GM10266 (cell line): ENCODE measurements around the gene OR2V2.
"Not testable (repeated sequence)": the region's sequence is repeated elsewhere in the genome, so short reads cannot be mapped to it uniquely, and the experiment has no call there.

Experiments used
- DNase-seq: peaks from one replicate; pipeline ENCODE4 v3.0.0; 2012; ENCODE audit errors: extremely low spot score
- TF ChIP-seq, protein P1 (sequence below): IDR thresholded peaks from 2 replicates; pipeline ENCODE4 v1.5.1; 2012; ENCODE audit warnings: mild to moderate bottlenecking, low read depth; ENCODE audit not compliant: control insufficient read depth, insufficient read depth; ENCODE audit errors: missing control alignments

Gene OR2V2

DNA sequence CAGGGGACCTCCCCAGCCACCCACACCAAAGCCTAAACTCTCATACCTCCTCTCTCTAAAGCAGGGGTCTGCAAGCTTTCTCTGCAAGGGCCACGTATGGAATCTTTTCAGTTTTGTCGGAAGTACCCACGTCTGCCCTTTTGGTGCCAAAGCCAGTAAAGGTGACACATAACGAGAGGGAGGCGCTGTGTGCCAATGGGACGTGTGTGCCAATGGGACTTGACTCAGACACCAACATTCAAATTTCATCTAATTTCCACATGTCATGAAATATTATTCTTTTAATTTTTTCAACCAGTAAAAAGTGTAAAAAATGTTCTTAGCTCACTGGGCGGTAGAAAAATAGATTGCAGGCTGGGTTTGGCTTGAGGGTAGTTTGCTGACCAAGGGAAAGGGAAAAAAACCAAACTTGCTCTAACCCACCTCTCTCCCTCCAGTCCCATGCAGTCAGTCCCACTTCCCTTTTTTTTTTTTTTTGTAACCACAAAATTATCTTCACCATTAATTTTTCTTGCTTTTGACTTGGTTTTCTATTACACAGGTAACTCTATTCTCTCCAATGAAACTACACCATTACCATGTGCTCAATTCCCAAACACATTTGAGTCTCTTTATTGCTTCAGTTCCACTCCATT is 41.9 kb upstream of the OR2V2 start:
- no peak for DNase-seq
- TF ChIP-seq, protein P1, sequence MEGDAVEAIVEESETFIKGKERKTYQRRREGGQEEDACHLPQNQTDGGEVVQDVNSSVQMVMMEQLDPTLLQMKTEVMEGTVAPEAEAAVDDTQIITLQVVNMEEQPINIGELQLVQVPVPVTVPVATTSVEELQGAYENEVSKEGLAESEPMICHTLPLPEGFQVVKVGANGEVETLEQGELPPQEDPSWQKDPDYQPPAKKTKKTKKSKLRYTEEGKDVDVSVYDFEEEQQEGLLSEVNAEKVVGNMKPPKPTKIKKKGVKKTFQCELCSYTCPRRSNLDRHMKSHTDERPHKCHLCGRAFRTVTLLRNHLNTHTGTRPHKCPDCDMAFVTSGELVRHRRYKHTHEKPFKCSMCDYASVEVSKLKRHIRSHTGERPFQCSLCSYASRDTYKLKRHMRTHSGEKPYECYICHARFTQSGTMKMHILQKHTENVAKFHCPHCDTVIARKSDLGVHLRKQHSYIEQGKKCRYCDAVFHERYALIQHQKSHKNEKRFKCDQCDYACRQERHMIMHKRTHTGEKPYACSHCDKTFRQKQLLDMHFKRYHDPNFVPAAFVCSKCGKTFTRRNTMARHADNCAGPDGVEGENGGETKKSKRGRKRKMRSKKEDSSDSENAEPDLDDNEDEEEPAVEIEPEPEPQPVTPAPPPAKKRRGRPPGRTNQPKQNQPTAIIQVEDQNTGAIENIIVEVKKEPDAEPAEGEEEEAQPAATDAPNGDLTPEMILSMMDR = no peak

DNA sequence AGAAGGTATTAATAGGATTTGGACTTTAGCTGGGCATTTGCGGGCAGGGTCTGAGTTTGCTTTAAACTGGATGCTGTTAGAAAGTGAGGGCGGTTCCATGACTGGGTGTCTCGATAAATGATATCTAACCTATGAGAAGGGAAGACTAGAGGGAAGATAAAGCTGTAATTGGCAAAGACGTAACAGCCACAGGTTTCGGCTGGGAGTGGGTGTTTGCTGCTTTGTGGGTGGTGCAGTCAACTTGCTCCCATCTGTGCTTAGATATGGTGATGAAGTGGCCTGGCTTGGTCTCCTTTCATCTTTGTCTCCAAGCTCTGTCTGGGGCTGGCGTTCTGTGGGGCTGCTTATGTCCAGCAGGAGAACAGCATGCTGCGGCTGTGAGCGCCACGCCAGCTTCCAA is 39.7 kb upstream of the OR2V2 start:
- no peak for DNase-seq
- TF ChIP-seq, protein P1 = no peak

DNA sequence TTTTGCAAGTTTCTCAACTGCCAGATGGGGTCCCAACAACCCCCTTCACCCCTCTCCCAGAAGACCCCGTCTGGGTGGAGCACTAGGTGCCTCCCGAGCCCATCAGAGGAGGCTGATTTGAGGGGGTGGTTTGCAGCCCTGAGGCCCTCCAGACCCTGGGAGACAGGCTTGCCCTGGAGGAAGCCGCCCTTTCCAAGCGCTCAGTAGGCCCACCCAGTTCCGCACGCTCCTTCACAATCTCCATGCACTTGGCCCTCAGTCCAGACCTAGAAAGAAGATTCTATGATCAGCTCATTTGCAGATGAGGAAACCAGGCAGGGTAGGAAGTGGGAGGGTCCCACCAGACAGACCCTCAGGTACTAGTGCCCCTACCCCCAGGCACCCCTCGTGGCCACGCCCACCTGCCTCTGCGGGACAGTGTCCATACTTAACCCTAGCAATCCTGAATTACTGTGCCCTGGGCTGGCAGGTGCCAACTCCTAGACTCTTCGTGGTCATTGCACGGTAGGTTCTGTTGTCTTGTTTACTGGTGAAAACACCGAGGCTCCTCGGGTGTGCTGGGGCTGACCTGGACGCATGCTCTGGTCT is 38.7 kb upstream of the OR2V2 start:
- TF ChIP-seq, protein P1 = no peak

DNA sequence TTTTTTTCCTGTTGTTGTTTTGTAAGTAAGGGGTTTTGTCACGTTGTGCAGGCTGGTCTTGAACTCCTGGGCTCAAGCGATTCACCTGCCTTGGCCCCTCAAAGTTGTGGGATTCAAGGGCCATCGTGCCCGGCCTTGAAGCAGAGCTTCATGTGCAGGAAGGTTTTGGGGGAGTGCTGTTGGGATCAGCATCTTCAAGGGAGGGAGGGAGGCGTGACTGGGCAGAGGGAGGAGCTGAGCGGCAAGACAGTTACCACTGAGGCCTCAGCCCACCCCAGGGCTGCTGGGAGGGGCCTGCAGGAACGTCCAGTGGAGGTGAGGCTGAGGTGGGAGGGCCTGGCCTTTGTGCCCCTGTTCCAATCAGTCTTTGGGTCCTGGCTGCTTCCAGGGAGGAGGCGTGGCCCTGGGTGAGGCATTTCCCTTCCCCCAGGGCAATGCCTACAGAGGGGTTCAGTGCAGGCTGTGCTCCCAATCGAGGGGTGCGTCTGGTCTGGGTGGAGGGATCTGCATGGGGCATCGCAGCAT is 37.8 kb upstream of the OR2V2 start:
- TF ChIP-seq, protein P1 = no peak
- no peak for DNase-seq

More for the DNA sequence above, 38.7 kb upstream of the OR2V2 start:
- DNase-seq = no peak

DNA sequence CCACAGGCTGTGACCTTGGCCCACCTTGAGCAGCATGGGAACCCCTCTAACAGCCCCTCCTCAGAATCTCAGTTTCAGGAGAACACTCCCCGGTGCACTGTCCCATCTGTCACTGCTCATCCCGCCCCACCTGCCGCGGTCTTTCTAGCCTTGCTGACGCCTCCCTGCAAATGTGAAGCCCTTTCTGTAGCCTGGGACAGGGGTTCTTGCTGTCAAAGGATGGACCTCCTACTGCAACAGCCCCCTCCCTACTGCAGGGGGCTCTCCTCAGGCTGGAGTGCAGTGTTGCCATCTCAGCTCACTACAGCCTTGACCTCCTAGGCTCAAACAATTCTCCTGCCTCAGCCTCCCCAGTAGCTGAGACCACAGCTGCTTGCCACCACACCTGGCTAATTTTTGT is 36.4 kb upstream of the OR2V2 start:
- TF ChIP-seq, protein P1 = no peak
- no peak for DNase-seq

DNA sequence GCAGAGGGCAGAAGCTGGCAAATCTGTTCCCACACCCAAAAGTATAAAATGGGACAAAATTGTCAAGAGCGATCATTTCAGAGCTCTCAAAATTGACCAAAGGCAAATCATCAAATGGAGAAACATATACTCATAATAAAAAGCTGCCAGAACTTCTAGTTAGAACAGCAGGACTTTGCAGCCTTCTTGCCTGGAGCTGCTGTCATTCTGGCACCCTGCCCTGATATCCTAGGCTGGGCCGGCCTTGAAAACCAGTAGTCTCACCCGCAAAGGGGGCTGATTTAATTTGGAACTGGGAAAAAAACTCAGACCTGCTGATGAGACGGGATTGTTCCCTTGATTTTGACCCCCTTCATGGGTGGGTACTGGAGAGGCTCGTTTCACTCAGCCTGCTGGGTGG is 34.9 kb upstream of the OR2V2 start:
- TF ChIP-seq, protein P1 = no peak
- DNase-seq = no peak

DNA sequence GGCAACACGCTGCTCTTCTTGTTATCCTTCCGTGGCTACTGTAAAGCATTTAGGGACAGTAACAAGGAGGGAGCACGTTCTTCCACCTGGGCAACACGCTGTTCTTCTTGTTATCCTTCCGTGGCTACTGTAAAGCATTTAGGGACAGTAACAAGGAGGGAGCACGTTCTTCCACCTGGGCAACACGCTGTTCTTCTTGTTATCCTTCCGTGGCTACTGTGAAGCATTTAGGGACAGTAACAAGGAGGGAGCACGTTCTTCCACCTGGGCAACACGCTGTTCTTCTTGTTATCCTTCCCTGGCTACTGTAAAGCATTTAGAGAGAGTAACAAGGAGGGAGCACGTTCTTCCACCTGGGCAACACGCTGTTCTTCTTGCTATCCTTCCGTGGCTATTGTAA is 33.8 kb upstream of the OR2V2 start:
- not testable (repeated sequence) for DNase-seq
